ENCODE results near the gene SYNJ2BP.

Gene SYNJ2BP

DNA sequence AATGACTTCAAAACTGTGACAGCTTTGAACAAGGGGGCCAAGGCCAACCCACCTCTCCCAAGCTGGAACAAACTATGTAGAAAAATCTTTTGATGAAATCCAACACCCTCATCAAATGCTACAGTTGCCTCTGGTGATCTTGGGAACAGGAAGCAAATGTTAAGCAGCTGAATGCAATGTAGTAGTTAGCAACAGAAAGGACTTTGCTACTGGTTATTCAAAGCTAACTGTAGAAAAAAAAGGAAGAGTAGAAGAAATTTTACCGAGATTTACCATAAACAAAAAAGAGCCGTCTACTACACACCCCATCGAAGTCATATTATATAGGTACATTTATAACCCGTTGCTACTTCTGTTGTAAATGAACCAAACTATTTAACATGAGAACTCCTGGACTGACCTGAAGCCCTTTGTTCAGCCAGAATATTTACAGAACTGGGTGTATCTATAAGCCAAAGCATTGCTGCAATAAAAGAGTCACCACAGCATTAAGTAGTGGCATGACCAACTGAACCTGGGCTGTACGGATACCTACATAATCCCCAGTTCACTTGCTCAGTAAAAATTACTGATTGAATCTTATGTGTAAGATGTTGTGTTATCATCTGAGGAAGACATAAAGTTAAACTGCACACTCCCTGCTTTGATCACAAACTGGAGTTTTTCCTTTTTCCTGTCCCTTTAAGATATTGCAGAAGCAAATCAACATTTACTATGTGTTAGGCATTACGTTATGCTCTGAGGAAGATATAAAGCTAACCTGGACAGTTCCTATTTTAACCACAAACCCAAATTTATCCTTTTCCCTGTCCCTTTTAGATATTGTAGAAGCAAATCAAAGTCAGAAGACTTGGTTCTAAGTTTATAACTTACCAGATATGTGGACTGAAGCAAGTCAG, 25.1 kb downstream of the SYNJ2BP start:
- DNase-seq = no peak

- no peak for DNase-seq
Observed at GRCh38 chr14:70382536-70382935, 34.4 kb downstream of the SYNJ2BP start.

GRCh38 chr14:70380824-70381223, 36.1 kb downstream of the SYNJ2BP start:
- DNase-seq = no peak

DNA sequence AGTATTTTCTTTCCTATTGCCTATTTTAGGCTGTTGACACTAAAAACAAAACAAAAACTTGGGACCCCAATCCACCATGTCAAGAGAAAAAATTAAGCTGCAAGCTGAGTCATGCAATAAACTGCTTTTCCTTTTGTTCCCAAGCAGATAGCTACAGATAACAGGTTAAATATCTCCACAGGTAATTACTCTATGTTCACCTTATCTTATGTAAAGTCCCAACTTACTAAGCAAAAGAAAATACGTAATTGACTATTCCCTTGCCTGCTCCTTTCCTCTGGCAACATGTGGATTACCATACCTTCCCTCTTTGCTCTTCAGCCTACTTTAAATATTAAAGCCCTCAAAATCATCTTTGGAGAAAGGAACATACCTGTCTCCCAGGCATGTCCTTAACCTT, 38.2 kb downstream of the SYNJ2BP start:
- DNase-seq = no peak

Measured in NCI-H2171 treated with DMSO at 0.1 percent for 48 hours (cell line).